ENCODE data around the gene ALG1.
"Not testable (repeated sequence)": the region's sequence is repeated elsewhere in the genome, so short reads cannot be mapped to it uniquely, and the experiment has no call there.

ALG1 gene

GRCh38 chr16:5036228-5037156 lies 35.2 kb upstream of the ALG1 start:
- Mint-ChIP-seq H3K9me3 (no peaks in the 10 kb centered on the region), H3K36me3 (ENCODE audit: low read depth) (no peaks in the 10 kb centered on the region), H3K27me3 (ENCODE audit: low read depth) (no peaks in the 10 kb centered on the region), H3K27ac (no peak overlapping the region), H3K4me1 (ENCODE audit: low read depth) (peaks cover 12% of the 10 kb centered on the region), H3K4me3 (no peak overlapping the region)

DNA sequence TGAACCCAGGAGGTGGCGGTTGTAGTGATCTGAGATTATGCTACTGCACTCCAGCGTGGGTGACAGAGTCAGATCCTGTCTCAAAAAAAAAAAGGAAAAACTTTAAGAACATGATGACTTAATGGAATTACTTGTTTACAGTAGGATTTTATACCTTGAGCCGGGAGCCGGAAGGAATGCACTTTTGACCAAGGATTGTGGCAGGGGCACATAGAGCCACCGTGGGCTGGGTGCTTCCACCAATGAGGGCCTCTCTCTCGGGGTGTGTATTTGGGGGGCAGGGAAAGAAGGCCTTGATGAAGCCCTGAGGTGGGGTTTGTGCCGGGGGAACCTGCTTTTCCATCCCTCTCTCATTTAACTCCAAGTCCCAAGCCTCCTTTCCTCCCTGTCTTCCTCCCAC lies 31.2 kb upstream of the ALG1 start:
- no peaks in the 10 kb centered on the region for H3K9me3 Mint-ChIP-seq
- H3K27me3 Mint-ChIP-seq (ENCODE audit: low read depth) = no peaks in the 10 kb centered on the region
- H3K27ac Mint-ChIP-seq = no peak overlapping the region
- H3K36me3 Mint-ChIP-seq (ENCODE audit: low read depth) = no peaks in the 10 kb centered on the region
- no peak overlapping the region for H3K4me3 Mint-ChIP-seq
- H3K4me1 Mint-ChIP-seq (ENCODE audit: low read depth) = no peaks in the 10 kb centered on the region

DNA sequence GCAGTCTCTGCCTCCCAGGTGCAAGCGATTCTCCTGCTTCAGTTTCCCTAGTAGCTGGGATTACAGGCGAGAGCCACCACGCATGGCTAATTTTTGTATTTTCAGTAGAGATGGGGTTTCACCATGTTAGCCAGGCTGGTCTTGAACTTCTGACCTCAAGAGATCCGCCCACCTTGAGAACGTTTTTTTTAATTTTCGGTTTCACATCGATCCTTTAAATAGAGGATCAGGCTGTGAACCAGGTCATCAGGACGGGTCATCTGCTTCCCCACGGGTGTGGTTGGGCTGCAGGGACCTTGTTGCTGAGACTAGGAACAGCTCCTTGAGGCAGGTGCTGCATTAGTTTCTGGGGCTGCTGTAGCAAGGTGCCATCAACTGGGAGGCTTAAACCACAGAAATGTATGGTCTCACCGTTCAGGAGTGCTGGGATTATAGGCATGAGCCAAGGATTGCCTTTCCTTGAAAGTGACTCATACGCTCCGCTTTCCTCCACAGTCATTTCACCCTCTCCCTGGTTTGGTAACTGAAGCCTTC lies 30.0 kb upstream of the ALG1 start:
- H3K36me3 Mint-ChIP-seq (ENCODE audit: low read depth) = no peaks in the 10 kb centered on the region
- H3K9me3 Mint-ChIP-seq = no peaks in the 10 kb centered on the region
- no peak overlapping the region for H3K27ac Mint-ChIP-seq
- H3K4me1 Mint-ChIP-seq (ENCODE audit: low read depth) = no peaks in the 10 kb centered on the region
- H3K27me3 Mint-ChIP-seq (ENCODE audit: low read depth) = no peaks in the 10 kb centered on the region
- H3K4me3 Mint-ChIP-seq = no peak overlapping the region

DNA sequence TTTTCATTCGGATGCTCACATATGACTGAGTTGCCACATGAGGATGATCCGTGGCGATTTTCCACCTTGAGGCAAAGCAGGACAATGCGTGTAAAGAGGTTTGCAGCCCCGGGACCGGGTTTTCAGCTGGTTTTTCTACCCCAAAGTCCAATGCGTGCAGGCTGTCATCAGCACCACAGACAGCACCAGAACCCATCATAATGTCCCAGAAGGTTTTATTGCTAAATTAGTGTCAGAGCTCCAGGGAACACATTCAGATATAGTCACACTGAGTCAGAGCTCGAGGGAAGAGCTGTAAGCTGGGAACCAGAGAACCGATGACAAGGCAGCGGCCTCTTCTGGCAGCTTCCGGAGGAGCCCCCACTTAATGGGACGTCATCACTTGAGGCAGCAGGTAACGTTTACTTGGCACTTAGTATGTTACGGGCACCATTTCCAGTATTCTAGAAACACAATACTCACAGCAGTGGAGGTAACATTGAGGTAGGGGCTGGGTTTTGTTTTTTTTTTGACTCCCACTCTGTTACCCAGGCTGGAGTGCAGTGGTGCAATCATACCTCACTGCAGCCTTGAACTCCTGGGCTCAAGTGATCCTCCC lies 29.0 kb upstream of the ALG1 start:
- no peaks in the 10 kb centered on the region for H3K27me3 Mint-ChIP-seq (ENCODE audit: low read depth)
- no peak overlapping the region for H3K27ac Mint-ChIP-seq
- no peaks in the 10 kb centered on the region for H3K36me3 Mint-ChIP-seq (ENCODE audit: low read depth)
- no peak overlapping the region for H3K4me3 Mint-ChIP-seq
- no peaks in the 10 kb centered on the region for H3K9me3 Mint-ChIP-seq
- H3K4me1 Mint-ChIP-seq (ENCODE audit: low read depth) = no peaks in the 10 kb centered on the region

DNA sequence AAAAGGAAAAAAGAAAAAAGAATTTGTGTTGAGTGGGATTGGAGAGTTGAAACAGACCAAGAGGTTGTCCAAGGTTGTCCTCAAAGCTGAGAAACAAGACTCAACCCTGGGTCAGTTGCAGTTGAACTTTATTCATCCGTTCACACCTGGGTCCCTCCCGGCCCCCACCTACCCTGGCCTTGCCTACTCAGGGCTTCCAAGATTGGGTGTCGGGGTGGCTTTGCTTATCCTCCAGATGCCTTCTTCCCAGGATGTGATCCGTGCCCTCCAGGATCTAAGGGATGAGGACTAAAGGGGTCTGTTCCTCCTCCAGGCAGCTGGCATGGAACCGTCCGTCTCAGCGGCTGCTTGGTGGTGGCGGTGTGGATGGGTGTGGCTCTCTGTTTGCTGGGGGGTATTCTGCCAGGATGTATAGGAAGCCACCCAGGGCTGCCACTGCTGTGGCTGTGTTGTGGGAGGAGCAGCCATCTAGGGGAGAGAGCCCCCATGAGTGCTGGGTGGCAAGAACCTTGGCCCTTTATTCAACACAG lies 27.6 kb upstream of the ALG1 start:
- Mint-ChIP-seq H3K4me1 (ENCODE audit: low read depth) (peaks cover 1% of the 10 kb centered on the region), H3K27ac (no peak overlapping the region), H3K27me3 (ENCODE audit: low read depth) (peaks cover 7% of the 10 kb centered on the region)

GRCh38 chr16:5044581-5044980 lies 27.1 kb upstream of the ALG1 start:
- H3K9me3 Mint-ChIP-seq; H3K4me3 Mint-ChIP-seq; H3K36me3 Mint-ChIP-seq (ENCODE audit: low read depth); H3K27me3 Mint-ChIP-seq (ENCODE audit: low read depth); H3K27ac Mint-ChIP-seq; H3K4me1 Mint-ChIP-seq (ENCODE audit: low read depth): not testable (repeated sequence)

More for the DNA sequence above, 27.6 kb upstream of the ALG1 start:
- Mint-ChIP-seq H3K9me3 (peaks cover 7% of the 10 kb centered on the region), H3K36me3 (ENCODE audit: low read depth) (no peaks in the 10 kb centered on the region), H3K4me3 (no peak overlapping the region)

GRCh38 chr16:5045499-5046115 lies 26.0 kb upstream of the ALG1 start:
- peaks cover 15% of the 10 kb centered on the region for H3K27me3 Mint-ChIP-seq (ENCODE audit: low read depth)
- H3K36me3 Mint-ChIP-seq (ENCODE audit: low read depth) = no peaks in the 10 kb centered on the region
- peaks cover 1% of the 10 kb centered on the region for H3K4me1 Mint-ChIP-seq (ENCODE audit: low read depth)
- no peak overlapping the region for H3K4me3 Mint-ChIP-seq
- no peak overlapping the region for H3K27ac Mint-ChIP-seq
- peaks cover 7% of the 10 kb centered on the region for H3K9me3 Mint-ChIP-seq

GRCh38 chr16:5046914-5047313 lies 24.7 kb upstream of the ALG1 start:
- Mint-ChIP-seq H3K4me3 (no peak overlapping the region), H3K27me3 (ENCODE audit: low read depth) (peaks cover 19% of the 10 kb centered on the region), H3K9me3 (peaks cover 7% of the 10 kb centered on the region), H3K36me3 (ENCODE audit: low read depth) (no peaks in the 10 kb centered on the region), H3K4me1 (ENCODE audit: low read depth) (peaks cover 1% of the 10 kb centered on the region), H3K27ac (no peak overlapping the region)

DNA sequence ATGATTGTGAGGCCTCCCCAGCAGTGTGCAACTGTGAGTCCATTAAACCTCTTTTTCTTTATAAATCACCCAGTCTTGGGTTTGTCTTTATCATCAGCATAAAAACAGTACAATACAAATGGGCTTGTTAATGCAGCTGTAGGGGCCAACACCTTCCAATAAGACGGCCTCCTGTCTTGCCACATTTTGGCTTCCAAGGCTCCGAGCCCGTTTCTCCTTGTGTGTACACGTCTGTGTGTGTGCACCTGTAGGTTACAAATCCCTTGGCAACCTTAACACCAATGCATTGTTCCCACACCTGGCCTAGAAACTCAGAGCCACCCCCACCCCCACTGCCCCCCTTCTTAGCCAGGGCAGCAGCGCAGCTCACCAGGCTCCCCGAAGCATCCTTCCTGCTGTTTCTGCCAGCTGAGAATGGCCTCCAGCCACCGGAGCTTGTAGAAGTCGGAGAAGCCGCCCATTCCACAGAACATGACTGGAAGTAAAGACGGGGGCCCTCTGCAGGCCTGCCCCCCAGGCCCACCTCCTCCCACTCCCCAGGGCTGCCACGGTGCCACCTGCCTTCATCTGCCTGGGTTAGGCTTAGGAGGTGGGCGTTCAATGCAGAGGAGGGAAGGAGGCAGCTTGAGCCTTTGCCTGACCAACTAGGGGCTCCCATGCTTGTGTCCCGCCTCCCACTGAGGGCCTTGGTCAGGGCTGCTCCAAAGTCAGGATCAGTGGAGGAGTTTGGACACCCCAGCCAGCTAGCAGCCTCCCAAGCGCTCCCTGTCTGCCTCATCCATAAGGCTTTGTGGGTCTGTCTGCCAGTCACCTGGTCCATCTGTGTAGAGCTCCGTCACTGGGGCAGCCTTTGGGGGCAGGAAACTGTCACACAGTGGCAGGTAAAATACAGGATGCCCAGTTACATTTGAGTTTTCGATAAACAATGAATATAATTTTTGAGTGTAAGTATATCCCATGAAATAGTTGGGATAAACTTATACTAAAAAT lies 16.5 kb upstream of the ALG1 start:
- Mint-ChIP-seq H3K9me3 (no peaks in the 10 kb centered on the region), H3K36me3 (ENCODE audit: low read depth) (no peaks in the 10 kb centered on the region), H3K4me3 (no peak overlapping the region), H3K27ac (no peak overlapping the region), H3K4me1 (ENCODE audit: low read depth) (no peaks in the 10 kb centered on the region), H3K27me3 (ENCODE audit: low read depth) (peaks cover 8% of the 10 kb centered on the region)

DNA sequence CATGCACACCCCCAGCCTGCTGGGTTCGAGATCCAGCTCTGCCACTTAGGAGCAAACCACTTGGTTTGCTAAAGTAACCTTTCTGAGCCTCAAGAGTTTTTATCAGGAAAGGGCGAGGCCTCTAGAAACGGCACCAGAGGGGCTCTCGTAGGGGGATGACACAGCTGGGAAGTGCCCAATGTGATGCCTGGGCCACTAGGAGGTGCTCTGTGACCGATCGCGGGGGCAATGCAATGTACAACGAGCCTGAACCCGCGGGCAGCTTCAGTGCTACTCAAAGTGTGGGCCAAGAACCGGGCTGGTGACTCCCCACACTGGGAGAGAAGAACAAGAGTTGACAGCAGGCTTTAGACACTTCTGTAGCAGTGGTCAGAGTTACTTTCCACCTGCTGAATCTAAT lies 15.3 kb upstream of the ALG1 start:
- no peak overlapping the region for H3K27ac Mint-ChIP-seq
- no peak overlapping the region for H3K4me3 Mint-ChIP-seq
- H3K4me1 Mint-ChIP-seq (ENCODE audit: low read depth) = no peaks in the 10 kb centered on the region
- H3K27me3 Mint-ChIP-seq (ENCODE audit: low read depth) = no peaks in the 10 kb centered on the region
- H3K36me3 Mint-ChIP-seq (ENCODE audit: low read depth) = no peaks in the 10 kb centered on the region
- no peaks in the 10 kb centered on the region for H3K9me3 Mint-ChIP-seq

DNA sequence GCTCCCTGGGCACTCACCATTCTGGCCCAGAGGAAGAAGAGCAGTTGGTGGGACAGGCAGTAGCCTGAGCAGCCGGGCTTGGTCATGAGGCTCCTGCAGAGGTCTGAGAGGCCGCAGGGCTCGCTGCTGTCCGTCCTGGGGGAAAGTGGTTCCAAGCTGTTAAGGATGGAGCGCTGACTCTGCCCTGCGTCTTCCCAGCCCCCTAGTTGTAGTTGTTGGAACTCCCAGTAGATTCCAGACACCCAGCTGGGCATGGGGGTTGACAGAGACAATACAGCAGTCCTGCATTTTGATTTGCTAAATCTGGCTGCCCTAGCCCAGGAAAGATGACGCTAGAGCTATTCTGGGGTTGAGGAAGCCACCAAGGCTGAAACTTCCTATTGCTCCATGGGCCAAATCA lies 13.2 kb upstream of the ALG1 start:
- H3K27me3 Mint-ChIP-seq (ENCODE audit: low read depth) = no peaks in the 10 kb centered on the region
- no peaks in the 10 kb centered on the region for H3K4me1 Mint-ChIP-seq (ENCODE audit: low read depth)
- H3K4me3 Mint-ChIP-seq = no peak overlapping the region
- H3K9me3 Mint-ChIP-seq = no peaks in the 10 kb centered on the region
- H3K36me3 Mint-ChIP-seq (ENCODE audit: low read depth) = no peaks in the 10 kb centered on the region
- H3K27ac Mint-ChIP-seq = no peak overlapping the region

DNA sequence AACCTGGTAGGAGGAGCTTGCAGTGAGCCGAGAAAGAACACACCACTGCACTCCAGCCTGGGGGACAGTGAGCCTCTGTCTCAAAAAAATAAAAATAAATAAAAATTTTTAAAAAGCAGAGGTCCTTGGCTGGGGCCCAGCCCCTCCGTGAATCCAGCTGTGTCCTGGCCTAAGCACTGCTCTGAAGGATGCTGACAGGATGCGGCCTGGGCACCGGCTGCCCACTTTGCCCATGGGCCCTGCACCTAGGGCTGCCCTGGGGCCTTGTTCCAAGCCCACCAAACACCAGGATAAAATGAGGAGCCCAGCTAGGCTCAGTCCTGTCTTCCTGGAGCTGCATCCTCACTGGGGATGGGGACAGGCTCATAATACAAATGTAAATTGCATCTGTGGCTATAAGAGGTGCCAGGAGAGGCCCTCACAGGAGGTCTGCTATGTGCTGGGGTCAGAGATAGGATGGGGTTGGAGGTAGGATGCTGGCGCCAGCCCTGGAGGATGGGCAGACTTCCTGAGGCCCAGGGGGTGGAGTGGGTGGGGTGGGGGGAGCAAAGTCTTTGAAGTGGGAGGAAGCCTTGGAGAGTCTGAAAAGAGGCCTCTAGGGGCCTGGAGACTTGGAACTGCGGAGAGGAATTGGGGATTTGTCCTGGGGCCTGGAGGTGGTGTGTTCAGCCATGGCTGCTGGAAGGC lies 12.1 kb upstream of the ALG1 start:
- Mint-ChIP-seq H3K27ac (no peak overlapping the region), H3K9me3 (no peaks in the 10 kb centered on the region), H3K4me1 (ENCODE audit: low read depth) (no peaks in the 10 kb centered on the region), H3K27me3 (ENCODE audit: low read depth) (no peaks in the 10 kb centered on the region), H3K36me3 (ENCODE audit: low read depth) (no peaks in the 10 kb centered on the region), H3K4me3 (no peak overlapping the region)

DNA sequence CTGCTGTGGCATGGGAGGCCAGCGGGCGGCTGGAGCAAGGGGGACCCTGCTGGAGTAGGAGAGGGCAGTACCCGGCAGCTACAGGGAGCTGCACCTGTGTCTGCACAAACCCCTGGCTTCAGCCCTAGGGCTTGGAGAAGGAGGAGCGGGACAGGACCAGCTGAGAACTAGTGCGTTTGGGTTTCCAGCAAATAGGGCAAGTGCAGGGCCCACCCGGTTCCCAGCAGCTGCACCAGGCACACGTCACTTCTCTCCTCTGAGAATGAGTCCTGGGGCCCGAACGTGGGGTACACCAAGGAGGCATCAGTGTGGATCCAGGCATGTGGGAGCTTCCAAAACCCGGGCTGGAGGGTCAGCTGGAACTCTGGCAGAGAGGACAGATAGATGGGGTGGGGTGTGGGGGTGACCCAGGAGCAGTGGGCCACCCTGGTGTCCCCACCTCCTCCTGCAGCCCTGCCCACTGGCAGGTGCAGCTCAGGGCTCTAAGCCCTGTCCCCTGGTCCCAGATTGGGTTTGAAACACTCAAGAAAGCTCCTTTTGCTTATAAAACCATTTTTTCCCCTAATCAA lies 11.5 kb upstream of the ALG1 start:
- no peaks in the 10 kb centered on the region for H3K4me1 Mint-ChIP-seq (ENCODE audit: low read depth)
- H3K27ac Mint-ChIP-seq = no peak overlapping the region
- H3K9me3 Mint-ChIP-seq = no peaks in the 10 kb centered on the region
- no peak overlapping the region for H3K4me3 Mint-ChIP-seq
- no peaks in the 10 kb centered on the region for H3K27me3 Mint-ChIP-seq (ENCODE audit: low read depth)
- H3K36me3 Mint-ChIP-seq (ENCODE audit: low read depth) = no peaks in the 10 kb centered on the region
